Natural killer cell (primary cell): Measurements from ENCODE around the gene ULBP1. TPM values are rescaled to one million over a fixed set of nuclear protein-coding genes. Genes with fewer than 3 reads are reported as not detected.
"Not testable (repeated sequence)": the region's sequence is repeated elsewhere in the genome, so short reads cannot be mapped to it uniquely, and the experiment has no call there.

Experiments used
- ATAC-seq, 3 donors: fragments of 150-1000 bp in 2 of 3; fragments of 200-7000 bp in 1 of 3; cut with Tn5 transposase; 1 replicate in 1 of 3; 2 replicates in 2 of 3; pipeline ENCODE4 v1.10.0; 2021; ENCODE audit warnings: mild to moderate bottlenecking in 2 of 3, moderate library complexity in 2 of 3
- DNase-seq, 2 donors: peaks; one replicate each; pipeline versions ENCODE4 v3.0.0 to v3.0.0-alpha.2; 2013 to 2021; ENCODE audit warnings: mixed read lengths in 1 of 2
- H3K27ac ChIP-seq: one replicate; pipeline ENCODE4 v1.5.1; 2013; ENCODE audit warnings: mild to moderate bottlenecking, low read length
- H3K27me3 ChIP-seq: one replicate; pipeline ENCODE4 v1.6.1; 2013; ENCODE audit warnings: low read length; ENCODE audit not compliant: control insufficient read depth, insufficient read depth
- H3K36me3 ChIP-seq: one replicate; pipeline ENCODE4 v1.6.1; 2013; ENCODE audit warnings: low read length; ENCODE audit not compliant: control insufficient read depth, insufficient read depth
- H3K4me1 ChIP-seq: one replicate; pipeline ENCODE4 v1.6.1; 2013; ENCODE audit warnings: low read length; ENCODE audit not compliant: control insufficient read depth, insufficient read depth
- H3K4me3 ChIP-seq: one replicate; pipeline ENCODE4 v1.5.1; 2013; ENCODE audit warnings: low read length
- H3K9me3 ChIP-seq: one replicate; pipeline ENCODE4 v1.6.1; 2013; ENCODE audit warnings: low read length; ENCODE audit not compliant: control insufficient read depth, insufficient read depth
- H3K27ac Mint-ChIP-seq, 2 donors: one replicate each; pipeline ENCODE4 v1.8.0; 2022; ENCODE audit warnings: mild to moderate bottlenecking in 2 of 2, mixed read lengths in 2 of 2, moderate library complexity in 1 of 2
- H3K27me3 Mint-ChIP-seq, 2 donors: one replicate each; pipeline ENCODE4 v1.8.0; 2022; ENCODE audit warnings: low read depth in 2 of 2, mixed read lengths in 2 of 2
- H3K36me3 Mint-ChIP-seq: one replicate; pipeline ENCODE4 v1.8.0; 2022; ENCODE audit warnings: mixed read lengths
- H3K4me1 Mint-ChIP-seq, 2 donors: one replicate each; pipeline ENCODE4 v1.8.0; 2022; ENCODE audit warnings: mixed read lengths in 2 of 2
- H3K4me3 Mint-ChIP-seq: one replicate; pipeline ENCODE4 v1.8.0; 2022; ENCODE audit warnings: mild to moderate bottlenecking, moderate library complexity, mixed read lengths
- H3K9me3 Mint-ChIP-seq, 2 donors: one replicate each; pipeline ENCODE4 v1.8.0; 2022; ENCODE audit warnings: mixed read lengths in 2 of 2
- WGBS: methylation state at CpG from one replicate; pipeline ENCODE4 v1.1.7; 2013; ENCODE audit warnings: missing lambda C conversion rate; ENCODE audit not compliant: insufficient coverage; 5-methylcytosine and 5-hydroxymethylcytosine counted together
- intact Hi-C: fragments of 100-400 bp; cut with micrococcal nuclease; formaldehyde crosslinking; loops from one replicate; pipeline ENCODE4 v1.14.2; 2022
- total RNA-seq, 4 donors: library from RNA; stranded (reverse); fragments of 120-200 nt in 1 of 4; gene quantifications; one replicate each; pipeline versions ENCODE4 v1.2.3 to v1.2.4, GENCODE V29; 2013 to 2022
- TF ChIP-seq, protein P1 (sequence below): fragments of 200-600 bp; IDR thresholded peaks from one replicate; pipeline ENCODE4 v1.8.0; 2022; ENCODE audit warnings: antibody characterized with exemption

The ULBP1 gene
- total RNA-seq, 3 donors from 2014 or later (not counting 1 experiment from before 2014, with no cell fraction given), result 0.18 to 0.23 TPM; not detected in 1

DNA sequence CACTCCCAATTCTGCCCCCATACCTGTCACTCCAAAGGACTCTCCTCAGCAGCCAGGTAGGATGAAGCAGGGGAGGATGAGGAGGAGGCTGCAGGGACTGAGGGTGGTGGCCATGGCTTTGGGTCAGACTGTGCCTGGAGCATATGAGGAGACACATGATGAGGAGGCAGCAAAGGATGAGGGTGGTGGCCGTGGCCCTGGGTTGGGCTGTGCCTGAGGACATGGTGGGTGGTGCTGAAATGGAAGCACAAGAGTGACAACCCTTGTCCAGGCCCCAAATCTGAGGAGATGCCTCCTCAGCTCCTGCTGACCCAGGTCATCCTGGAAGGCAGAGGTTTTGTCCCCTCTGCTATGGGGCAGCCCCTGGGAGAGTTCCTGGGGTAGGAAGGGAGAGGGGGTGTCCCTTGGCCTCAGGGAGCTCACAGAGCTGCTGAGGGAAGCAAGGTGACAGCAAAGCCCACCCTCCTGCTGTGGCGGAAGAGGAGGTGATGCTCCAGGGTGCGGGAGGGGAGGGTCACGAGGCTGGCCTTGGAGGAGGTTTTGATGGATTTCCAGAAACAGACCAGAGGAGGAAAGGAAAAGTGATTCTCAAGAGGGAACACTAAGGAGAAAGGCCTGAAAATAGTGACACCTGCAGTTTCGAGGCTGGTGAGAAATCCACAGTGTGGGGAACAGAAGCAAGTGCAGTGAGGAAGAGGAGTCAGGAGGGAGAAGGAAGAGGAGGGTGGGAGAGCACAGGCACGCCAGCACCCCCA lies 45.4 kb upstream of the ULBP1 start:
- no peak overlapping the region for H3K27ac Mint-ChIP-seq
- no peak overlapping the region for H3K4me3 ChIP-seq
- 84% methylated on average over 6 of the region's 6 CpGs for WGBS
- DNase-seq (no peak), ATAC-seq (no peak)
- no peaks in the 10 kb centered on the region for H3K36me3 Mint-ChIP-seq
- peaks cover 44 to 50% of the 10 kb centered on the region in 2 donors for H3K27me3 Mint-ChIP-seq
- H3K9me3 ChIP-seq, result no peaks in the 10 kb centered on the region
- H3K27ac ChIP-seq, result no peak overlapping the region
- H3K4me1 Mint-ChIP-seq, result peaks cover 6 to 15% of the 10 kb centered on the region in 2 donors
- TF ChIP-seq, protein P1, sequence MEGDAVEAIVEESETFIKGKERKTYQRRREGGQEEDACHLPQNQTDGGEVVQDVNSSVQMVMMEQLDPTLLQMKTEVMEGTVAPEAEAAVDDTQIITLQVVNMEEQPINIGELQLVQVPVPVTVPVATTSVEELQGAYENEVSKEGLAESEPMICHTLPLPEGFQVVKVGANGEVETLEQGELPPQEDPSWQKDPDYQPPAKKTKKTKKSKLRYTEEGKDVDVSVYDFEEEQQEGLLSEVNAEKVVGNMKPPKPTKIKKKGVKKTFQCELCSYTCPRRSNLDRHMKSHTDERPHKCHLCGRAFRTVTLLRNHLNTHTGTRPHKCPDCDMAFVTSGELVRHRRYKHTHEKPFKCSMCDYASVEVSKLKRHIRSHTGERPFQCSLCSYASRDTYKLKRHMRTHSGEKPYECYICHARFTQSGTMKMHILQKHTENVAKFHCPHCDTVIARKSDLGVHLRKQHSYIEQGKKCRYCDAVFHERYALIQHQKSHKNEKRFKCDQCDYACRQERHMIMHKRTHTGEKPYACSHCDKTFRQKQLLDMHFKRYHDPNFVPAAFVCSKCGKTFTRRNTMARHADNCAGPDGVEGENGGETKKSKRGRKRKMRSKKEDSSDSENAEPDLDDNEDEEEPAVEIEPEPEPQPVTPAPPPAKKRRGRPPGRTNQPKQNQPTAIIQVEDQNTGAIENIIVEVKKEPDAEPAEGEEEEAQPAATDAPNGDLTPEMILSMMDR, result no peak
- no peaks in the 10 kb centered on the region for H3K36me3 ChIP-seq
- peaks cover 17% of the 10 kb centered on the region for H3K27me3 ChIP-seq
- H3K4me1 ChIP-seq, result peaks cover 11% of the 10 kb centered on the region
- intact Hi-C loops, result no loop called here
- H3K9me3 Mint-ChIP-seq, result no peaks in the 10 kb centered on the region
- no peak overlapping the region for H3K4me3 Mint-ChIP-seq

DNA sequence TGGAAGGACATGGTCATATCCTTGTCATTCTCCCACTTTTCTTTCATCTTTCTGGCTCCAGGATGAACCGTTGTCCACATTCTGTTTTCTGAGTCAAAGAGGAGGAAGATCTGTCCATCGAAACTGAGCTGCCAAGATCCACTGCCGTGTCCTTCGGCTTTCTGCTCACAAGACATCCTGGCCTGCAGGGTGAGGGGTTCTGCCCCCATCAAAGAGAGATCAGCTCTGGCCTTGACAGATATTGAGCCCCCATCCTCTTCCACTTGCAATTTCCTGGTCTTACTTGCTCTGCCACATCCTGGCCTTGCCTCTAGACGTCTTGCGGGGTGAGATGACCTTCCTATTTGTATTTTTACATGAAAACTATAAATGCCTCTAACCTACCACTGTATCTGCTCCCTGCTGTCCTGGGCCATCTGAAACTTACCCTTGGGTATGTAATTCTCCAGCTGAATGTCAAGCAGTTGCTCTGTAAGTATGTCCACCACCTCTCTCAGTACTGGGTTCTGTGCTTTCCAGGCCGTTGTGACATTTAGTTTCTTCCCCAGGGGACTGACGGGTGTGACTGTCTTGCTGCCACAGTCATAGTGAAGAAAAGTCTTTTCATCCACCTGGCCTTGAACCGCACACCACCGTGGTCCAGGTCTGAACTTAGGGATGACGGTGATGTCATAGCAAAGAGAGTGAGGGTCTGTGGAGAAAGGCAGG lies 44.5 kb upstream of the ULBP1 start:
- H3K27ac Mint-ChIP-seq, intact Hi-C loops, ATAC-seq, H3K36me3 ChIP-seq, H3K27ac ChIP-seq, H3K36me3 Mint-ChIP-seq, H3K9me3 ChIP-seq, H3K4me3 Mint-ChIP-seq, H3K9me3 Mint-ChIP-seq, H3K4me3 ChIP-seq: not testable (repeated sequence)
- H3K27me3 Mint-ChIP-seq, result peaks cover 49 to 60% of the 10 kb centered on the region in 2 donors
- peaks cover 16% of the 10 kb centered on the region for H3K4me1 ChIP-seq
- peaks cover 11 to 20% of the 10 kb centered on the region in 2 donors for H3K4me1 Mint-ChIP-seq
- 75% methylated on average over 7 of the region's 11 CpGs for WGBS
- H3K27me3 ChIP-seq, result peaks cover 25% of the 10 kb centered on the region
- peak in 1 of 2 donors; percentile 3 for DNase-seq

DNA sequence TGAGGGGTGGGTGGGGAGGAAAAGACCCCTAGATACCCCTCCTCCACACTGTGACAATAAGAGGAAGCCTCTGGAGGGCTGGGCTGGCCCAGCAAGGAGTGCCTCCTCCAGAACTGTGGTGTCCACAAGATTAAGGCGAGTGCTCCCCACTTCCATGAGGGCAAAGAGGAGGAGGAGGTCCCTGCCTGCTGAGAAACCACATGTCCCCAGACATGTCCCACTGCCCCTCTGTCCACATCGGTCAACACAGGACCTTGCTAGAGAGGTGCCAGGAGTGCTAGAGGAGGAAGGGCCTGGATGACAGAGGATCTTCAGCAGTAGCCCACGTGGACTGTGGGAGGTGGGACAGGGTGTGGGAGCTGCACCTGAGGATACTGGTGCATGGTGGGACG lies 43.9 kb upstream of the ULBP1 start:
- Mint-ChIP-seq H3K4me1 (peaks cover 11 to 20% of the 10 kb centered on the region in 2 donors), H3K9me3 (no peaks in the 10 kb centered on the region), H3K36me3 (no peaks in the 10 kb centered on the region), H3K4me3 (no peak overlapping the region), H3K27ac (no peak overlapping the region), H3K27me3 (peaks cover 55 to 63% of the 10 kb centered on the region in 2 donors)
- ATAC-seq (no peak), DNase-seq (peak in 1 of 2 donors; percentile 4)
- no peak overlapping the region for H3K27ac ChIP-seq
- H3K4me3 ChIP-seq, result no peak overlapping the region
- no peaks in the 10 kb centered on the region for H3K9me3 ChIP-seq
- peaks cover 30% of the 10 kb centered on the region for H3K27me3 ChIP-seq
- intact Hi-C loops, result no loop called here
- TF ChIP-seq, protein P1, result no peak
- H3K4me1 ChIP-seq, result peaks cover 16% of the 10 kb centered on the region
- no peaks in the 10 kb centered on the region for H3K36me3 ChIP-seq
- WGBS, result 86% methylated on average over 4 of the region's 4 CpGs

DNA sequence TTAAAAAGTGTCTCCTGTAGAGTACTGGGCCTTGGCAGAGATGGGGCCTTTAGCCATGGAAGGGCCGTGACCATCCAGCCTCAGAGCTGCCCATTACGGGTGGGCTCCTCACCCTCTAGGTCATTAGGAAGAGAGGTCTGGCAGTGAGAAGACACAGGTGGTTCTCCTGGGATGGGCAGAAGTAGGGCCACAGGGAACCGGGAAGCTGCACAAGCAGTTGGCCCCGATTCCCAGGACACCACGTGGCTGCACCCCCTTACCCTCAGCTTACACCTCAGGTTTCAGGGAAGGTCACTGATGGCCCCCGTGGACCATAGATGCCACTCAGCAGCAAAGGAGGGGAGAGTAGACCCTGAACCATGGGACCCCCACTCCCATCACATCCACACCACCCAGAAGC lies 42.4 kb upstream of the ULBP1 start:
- Mint-ChIP-seq H3K4me1 (peaks cover 14 to 31% of the 10 kb centered on the region in 2 donors), H3K36me3 (no peaks in the 10 kb centered on the region), H3K9me3 (no peaks in the 10 kb centered on the region), H3K27ac (no peak overlapping the region), H3K4me3 (no peak overlapping the region), H3K27me3 (peaks cover 63 to 69% of the 10 kb centered on the region in 2 donors)
- WGBS, result 88% methylated on average over 6 of the region's 6 CpGs
- Histone ChIP-seq H3K36me3 (no peaks in the 10 kb centered on the region), H3K4me3 (no peak overlapping the region), H3K9me3 (no peaks in the 10 kb centered on the region), H3K4me1 (peaks cover 27% of the 10 kb centered on the region), H3K27ac (no peak overlapping the region), H3K27me3 (peaks cover 45% of the 10 kb centered on the region)
- TF ChIP-seq, protein P1, result no peak
- intact Hi-C loops, result no loop called here
- DNase-seq (peak in 1 of 2 donors; percentile 11), ATAC-seq (no peak)

DNA sequence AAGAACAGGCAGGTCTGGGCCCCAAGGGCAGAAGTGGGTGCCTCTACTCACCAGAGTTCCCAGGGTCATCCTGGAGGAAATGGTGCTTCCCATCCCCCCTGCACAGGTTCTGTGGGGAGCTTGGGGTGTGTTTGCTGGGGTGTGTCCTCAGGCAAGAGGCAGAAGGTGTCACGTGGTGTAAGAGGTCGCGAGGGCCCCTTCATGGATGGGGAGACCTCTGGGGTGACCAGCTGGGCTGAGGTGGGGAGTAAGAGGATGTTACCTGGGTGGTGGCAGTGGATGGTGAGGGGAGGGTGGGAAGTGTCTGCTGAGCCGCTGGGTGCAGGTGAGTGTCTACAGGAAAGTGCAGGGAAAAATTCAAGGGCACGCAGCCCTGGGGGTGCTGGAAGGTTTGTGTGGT lies 41.7 kb upstream of the ULBP1 start:
- peaks cover 16 to 33% of the 10 kb centered on the region in 2 donors for H3K4me1 Mint-ChIP-seq
- H3K4me1 ChIP-seq, result peaks cover 28% of the 10 kb centered on the region
- intact Hi-C loops, H3K9me3 ChIP-seq, DNase-seq, H3K9me3 Mint-ChIP-seq, H3K36me3 ChIP-seq, H3K36me3 Mint-ChIP-seq, ATAC-seq, H3K4me3 ChIP-seq, H3K27ac Mint-ChIP-seq, H3K27ac ChIP-seq: not testable (repeated sequence)
- WGBS, result 71% methylated on average over 5 of the region's 5 CpGs
- peak overlapping the region; percentile 50 for H3K4me3 Mint-ChIP-seq
- H3K27me3 Mint-ChIP-seq, result peaks cover 66 to 67% of the 10 kb centered on the region in 2 donors
- peaks cover 46% of the 10 kb centered on the region for H3K27me3 ChIP-seq
